ENCODE data around the gene RASSF5. TPM values are rescaled to one million over a fixed set of nuclear protein-coding genes. Genes with fewer than 3 reads are reported as not detected.
A peak's percentile ranks its signal among the peaks of the same experiment; 100 is the strongest.

Gene RASSF5
- total RNA-seq, 1 experiment from 2014 or later = 0.75 TPM

DNA sequence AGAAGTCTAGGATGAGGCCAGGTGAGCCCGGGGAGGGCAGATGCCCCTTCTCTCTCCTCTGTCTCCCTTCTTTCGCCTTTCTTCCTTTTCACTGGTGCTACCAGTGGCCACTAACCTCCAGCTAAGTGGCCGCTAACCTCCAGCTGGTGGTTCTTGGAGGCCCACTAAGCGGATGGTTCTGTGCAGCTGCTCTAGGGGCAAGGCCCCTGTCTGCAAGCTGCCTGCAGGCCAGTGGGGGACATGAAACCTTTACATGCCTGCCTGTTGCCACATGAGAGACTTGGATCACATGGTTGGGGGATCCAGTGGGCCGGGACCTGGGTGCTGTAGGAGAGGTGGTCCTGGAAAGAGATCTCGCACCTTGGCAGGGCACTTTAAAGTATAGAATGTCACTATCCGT is 19.4 kb upstream of the RASSF5 start:
- Histone ChIP-seq H3K27ac (ENCODE audit: low read depth, low read length, poor library complexity, severe bottlenecking) (no peak overlapping the region), H3K27me3 (replicated peaks; ENCODE audit: insufficient read depth, low read depth, low read length, poor library complexity) (no peaks in the 10 kb centered on the region), H3K36me3 (ENCODE audit: insufficient read depth, low read length, poor library complexity, severe bottlenecking) (no peaks in the 10 kb centered on the region), H3K4me3 (ENCODE audit: low read depth, low read length, poor library complexity, severe bottlenecking) (no peak overlapping the region), H3K9me3 (ENCODE audit: low read depth, low read length, poor library complexity, severe bottlenecking) (no peaks in the 10 kb centered on the region), H3K4me1 (ENCODE audit: insufficient read depth, low read length, poor library complexity, severe bottlenecking) (no peaks in the 10 kb centered on the region)
- ChIA-PET POLR2A (ENCODE audit: low non-redundant PET) (no interaction called here), CTCF (no interaction called here)
- no peak for DNase-seq (ENCODE audit: low spot score)
- TF ChIP-seq, protein P1, sequence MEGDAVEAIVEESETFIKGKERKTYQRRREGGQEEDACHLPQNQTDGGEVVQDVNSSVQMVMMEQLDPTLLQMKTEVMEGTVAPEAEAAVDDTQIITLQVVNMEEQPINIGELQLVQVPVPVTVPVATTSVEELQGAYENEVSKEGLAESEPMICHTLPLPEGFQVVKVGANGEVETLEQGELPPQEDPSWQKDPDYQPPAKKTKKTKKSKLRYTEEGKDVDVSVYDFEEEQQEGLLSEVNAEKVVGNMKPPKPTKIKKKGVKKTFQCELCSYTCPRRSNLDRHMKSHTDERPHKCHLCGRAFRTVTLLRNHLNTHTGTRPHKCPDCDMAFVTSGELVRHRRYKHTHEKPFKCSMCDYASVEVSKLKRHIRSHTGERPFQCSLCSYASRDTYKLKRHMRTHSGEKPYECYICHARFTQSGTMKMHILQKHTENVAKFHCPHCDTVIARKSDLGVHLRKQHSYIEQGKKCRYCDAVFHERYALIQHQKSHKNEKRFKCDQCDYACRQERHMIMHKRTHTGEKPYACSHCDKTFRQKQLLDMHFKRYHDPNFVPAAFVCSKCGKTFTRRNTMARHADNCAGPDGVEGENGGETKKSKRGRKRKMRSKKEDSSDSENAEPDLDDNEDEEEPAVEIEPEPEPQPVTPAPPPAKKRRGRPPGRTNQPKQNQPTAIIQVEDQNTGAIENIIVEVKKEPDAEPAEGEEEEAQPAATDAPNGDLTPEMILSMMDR (conservative IDR thresholded peaks at IDR 0.05; ENCODE audit: low read depth, low read length) = no peak
- TF ChIP-seq EZH2 (IDR thresholded peaks at IDR 0.05; ENCODE audit: borderline replicate concordance, low read depth, low read length, poor library complexity, severe bottlenecking) = no peak
- BruUV-seq (replicated peaks) = no TSS peak
- intact Hi-C loops (cut with micrococcal nuclease; ENCODE audit: unreplicated experiment) = no loop called here

DNA sequence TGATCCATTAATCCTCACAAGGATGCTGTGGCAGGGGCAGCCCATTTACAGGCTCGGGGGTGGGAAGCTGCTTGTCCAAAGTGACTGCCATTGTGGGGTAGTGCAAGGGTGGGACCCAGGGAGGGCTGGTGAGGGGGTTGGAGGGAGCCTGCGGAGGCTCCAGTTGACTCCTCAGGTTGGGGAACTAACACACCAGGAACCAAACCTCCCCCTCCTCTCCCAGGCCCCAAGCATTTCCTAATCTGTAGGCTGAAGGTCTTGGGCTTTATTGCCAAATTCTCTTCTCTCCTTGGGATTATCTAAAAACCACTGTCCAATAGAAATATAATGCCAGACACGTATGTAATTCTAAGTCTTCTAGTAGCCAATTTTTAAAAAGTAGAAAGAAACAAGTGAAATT is 18.9 kb upstream of the RASSF5 start:
- no peak for TF ChIP-seq EZH2 (IDR thresholded peaks at IDR 0.05; ENCODE audit: borderline replicate concordance, low read depth, low read length, poor library complexity, severe bottlenecking)
- TF ChIP-seq, protein P1 (conservative IDR thresholded peaks at IDR 0.05; ENCODE audit: low read depth, low read length) = no peak
- DNase-seq (ENCODE audit: low spot score) = no peak
- intact Hi-C loops (cut with micrococcal nuclease; ENCODE audit: unreplicated experiment) = no loop called here

DNA sequence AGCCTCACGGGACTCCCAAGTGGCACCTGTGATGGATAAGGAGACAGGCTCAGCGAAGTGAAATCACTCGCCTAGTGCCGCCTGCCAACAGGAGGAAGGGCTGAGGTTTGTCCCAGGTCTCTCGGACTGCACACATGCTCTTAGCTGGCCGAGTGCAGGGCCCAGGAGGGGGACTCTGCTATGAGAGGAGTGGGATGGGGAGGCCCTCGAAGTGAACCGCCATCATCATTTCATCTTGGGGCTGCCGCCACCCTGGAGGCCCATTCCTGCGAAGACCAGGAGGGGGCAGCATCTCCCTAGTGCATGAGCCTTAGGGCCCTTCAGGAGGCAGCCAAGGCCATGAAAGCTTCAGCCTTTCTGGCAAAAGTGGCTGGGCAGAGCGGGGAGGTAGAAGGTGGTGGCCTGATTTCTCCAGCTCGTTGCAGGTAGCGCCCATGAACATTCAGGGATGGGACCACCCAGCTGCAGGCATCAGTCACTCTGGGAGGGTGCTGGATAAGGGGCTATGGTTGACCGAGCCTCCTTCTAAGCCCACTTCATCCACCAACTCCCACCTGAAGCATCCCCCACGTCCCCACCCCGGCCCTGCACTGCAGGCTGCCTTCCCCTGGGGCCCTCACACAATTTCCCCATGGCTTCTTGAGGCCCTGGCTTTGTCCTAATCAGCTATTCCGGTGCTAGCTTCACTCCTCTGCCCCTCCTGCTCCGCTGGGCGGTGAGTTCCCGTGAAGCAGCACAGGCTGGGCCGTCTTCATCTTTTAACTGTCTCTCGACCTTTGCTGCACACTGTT is 17.2 kb upstream of the RASSF5 start:
- intact Hi-C loops (cut with micrococcal nuclease; ENCODE audit: unreplicated experiment) = loop anchor here (1.0 to 5.0 kb wide), 3 partner anchors 93 to 422 kb away; no protein-coding TSS in a partner anchor
- peak; percentile 76 for DNase-seq (ENCODE audit: low spot score)
- Histone ChIP-seq H3K27ac (ENCODE audit: low read depth, low read length, poor library complexity, severe bottlenecking) (no peak overlapping the region), H3K9me3 (ENCODE audit: low read depth, low read length, poor library complexity, severe bottlenecking) (no peaks in the 10 kb centered on the region), H3K27me3 (replicated peaks; ENCODE audit: insufficient read depth, low read depth, low read length, poor library complexity) (no peaks in the 10 kb centered on the region), H3K4me1 (ENCODE audit: insufficient read depth, low read length, poor library complexity, severe bottlenecking) (no peaks in the 10 kb centered on the region), H3K4me3 (ENCODE audit: low read depth, low read length, poor library complexity, severe bottlenecking) (no peak overlapping the region), H3K36me3 (ENCODE audit: insufficient read depth, low read length, poor library complexity, severe bottlenecking) (no peaks in the 10 kb centered on the region)
- CTCF ChIA-PET = interaction anchor here (0.5 to 2.3 kb wide), 6 partner anchors 41 to 464 kb away, joined by 3 to 25 read pairs (median 6); no protein-coding TSS in a partner anchor
- POLR2A ChIA-PET (ENCODE audit: low non-redundant PET) = interaction anchor here (0.7 kb wide), 1 partner anchor 419 kb away, joined by 4 read pairs; no protein-coding TSS in a partner anchor
- BruUV-seq (replicated peaks) = no TSS peak
- TF ChIP-seq, protein P1 (conservative IDR thresholded peaks at IDR 0.05; ENCODE audit: low read depth, low read length) = peak; percentile 97
- no peak for TF ChIP-seq EZH2 (IDR thresholded peaks at IDR 0.05; ENCODE audit: borderline replicate concordance, low read depth, low read length, poor library complexity, severe bottlenecking)

More for the DNA sequence above, 18.9 kb upstream of the RASSF5 start:
- H3K9me3 ChIP-seq (ENCODE audit: low read depth, low read length, poor library complexity, severe bottlenecking) = no peaks in the 10 kb centered on the region
- H3K27me3 ChIP-seq (replicated peaks; ENCODE audit: insufficient read depth, low read depth, low read length, poor library complexity) = no peaks in the 10 kb centered on the region
- no peak overlapping the region for H3K4me3 ChIP-seq (ENCODE audit: low read depth, low read length, poor library complexity, severe bottlenecking)
- no peaks in the 10 kb centered on the region for H3K36me3 ChIP-seq (ENCODE audit: insufficient read depth, low read length, poor library complexity, severe bottlenecking)
- H3K27ac ChIP-seq (ENCODE audit: low read depth, low read length, poor library complexity, severe bottlenecking) = no peak overlapping the region
- no TSS peak for BruUV-seq (replicated peaks)
- no peaks in the 10 kb centered on the region for H3K4me1 ChIP-seq (ENCODE audit: insufficient read depth, low read length, poor library complexity, severe bottlenecking)
- ChIA-PET CTCF (interaction anchor here (0.5 kb wide), 1 partner anchor 445 kb away, joined by 3 read pairs; no protein-coding TSS in a partner anchor), POLR2A (ENCODE audit: low non-redundant PET) (no interaction called here)

All from A673 (cell line).